WTC11 (cell line): ENCODE data around the gene ADAMTS19. TPM values are rescaled to one million over a fixed set of nuclear protein-coding genes. Genes with fewer than 3 reads are reported as not detected.
"Not testable (repeated sequence)": the region's sequence is repeated elsewhere in the genome, so short reads cannot be mapped to it uniquely, and the experiment has no call there.

Source experiments
- ATAC-seq: fragments of 200-7000 bp; cut with Tn5 transposase; 2 replicates; pipeline ENCODE4 v1.10.0; 2021; ENCODE audit warnings: mild to moderate bottlenecking, moderate library complexity
- CTCF ChIA-PET: fragments of 300-600 bp; sonication (Branson Sonifier 250); formaldehyde crosslinking; loops from one replicate; lab custom pipeline; 2021; ENCODE audit warnings: antibody characterized with exemption; lab: Charles Lee
- POLR2A ChIA-PET: fragments of 350-600 bp; sonication (Branson Sonifier 250); formaldehyde crosslinking; loops from one replicate; lab custom pipeline; 2021; ENCODE audit warnings: antibody characterized with exemption; lab: Charles Lee
- DNase-seq: peaks from one replicate; pipeline ENCODE4 v3.0.0; 2021; ENCODE audit warnings: low spot score
- H3K27ac Mint-ChIP-seq: 2 replicates; pipeline ENCODE4 v1.8.0; 2021; ENCODE audit warnings: mixed read lengths
- H3K27me3 Mint-ChIP-seq: 2 replicates; pipeline ENCODE4 v1.8.0; 2021; ENCODE audit warnings: low read depth, mild to moderate bottlenecking, moderate library complexity, mixed read lengths
- H3K36me3 Mint-ChIP-seq: 2 replicates; pipeline ENCODE4 v1.8.0; 2021; ENCODE audit warnings: mixed read lengths
- H3K4me1 Mint-ChIP-seq: 2 replicates; pipeline ENCODE4 v1.8.0; 2022; ENCODE audit warnings: mixed read lengths
- H3K4me3 Mint-ChIP-seq: 2 replicates; pipeline ENCODE4 v1.8.0; 2021; ENCODE audit warnings: mild to moderate bottlenecking, moderate library complexity, mixed read lengths
- H3K9me3 Mint-ChIP-seq: 2 replicates; pipeline ENCODE4 v1.8.0; 2021; ENCODE audit warnings: mixed read lengths
- MYBL2 ChIP-seq: sonication (generic); formaldehyde crosslinking; IDR thresholded peaks from 2 replicates; pipeline ENCODE4 v1.8.1; 2023; ENCODE audit warnings: mild to moderate bottlenecking, moderate library complexity, missing genetic modification reagents
- SP1 ChIP-seq: sonication (generic); formaldehyde crosslinking; conservative IDR thresholded peaks from 2 replicates; pipeline ENCODE4 v1.8.1; 2022; ENCODE audit warnings: missing genetic modification reagents
- ZNF219 ChIP-seq: sonication (generic); formaldehyde crosslinking; IDR thresholded peaks from 2 replicates; pipeline ENCODE4 v1.8.0; 2023; ENCODE audit warnings: missing genetic modification reagents, mild to moderate bottlenecking, borderline replicate concordance
- ZNF396 ChIP-seq: fragments of 250-450 bp; sonication (Bioruptor Pico); IDR thresholded peaks from 2 replicates; pipeline ENCODE4 v1.8.0; 2021; ENCODE audit warnings: mild to moderate bottlenecking, moderate library complexity, borderline replicate concordance
- total RNA-seq: library from RNA; stranded (reverse); gene quantifications from 3 replicates; pipeline ENCODE4 v1.2.3, GENCODE V29; 2021
- TF ChIP-seq, protein P1 (sequence below): sonication (generic); formaldehyde crosslinking; IDR thresholded peaks from 2 replicates; pipeline ENCODE4 v1.8.1; 2023; ENCODE audit warnings: mild to moderate bottlenecking, missing genetic modification reagents, borderline replicate concordance
- TF ChIP-seq, protein P2 (sequence below): sonication (generic); formaldehyde crosslinking; IDR thresholded peaks from 2 replicates; pipeline ENCODE4 v1.8.0; 2022; ENCODE audit warnings: missing genetic modification reagents
- TF ChIP-seq, protein P3 (sequence below): sonication (generic); formaldehyde crosslinking; IDR thresholded peaks from 2 replicates; pipeline ENCODE4 v1.8.1; 2022; ENCODE audit warnings: missing genetic modification reagents, borderline replicate concordance
- TF ChIP-seq, protein P4 (sequence below): sonication (generic); formaldehyde crosslinking; IDR thresholded peaks from 2 replicates; pipeline ENCODE4 v1.8.1; 2022; ENCODE audit warnings: mild to moderate bottlenecking, missing genetic modification reagents, moderate library complexity, borderline replicate concordance
- TF ChIP-seq, protein P5 (sequence below): fragments of 250-450 bp; sonication (Bioruptor Pico); IDR thresholded peaks from 2 replicates; pipeline ENCODE4 v2.1.2; 2022; ENCODE audit warnings: mild to moderate bottlenecking, moderate library complexity

The ADAMTS19 gene
- total RNA-seq, 1 experiment from 2014 or later, result 28.0 TPM

DNA sequence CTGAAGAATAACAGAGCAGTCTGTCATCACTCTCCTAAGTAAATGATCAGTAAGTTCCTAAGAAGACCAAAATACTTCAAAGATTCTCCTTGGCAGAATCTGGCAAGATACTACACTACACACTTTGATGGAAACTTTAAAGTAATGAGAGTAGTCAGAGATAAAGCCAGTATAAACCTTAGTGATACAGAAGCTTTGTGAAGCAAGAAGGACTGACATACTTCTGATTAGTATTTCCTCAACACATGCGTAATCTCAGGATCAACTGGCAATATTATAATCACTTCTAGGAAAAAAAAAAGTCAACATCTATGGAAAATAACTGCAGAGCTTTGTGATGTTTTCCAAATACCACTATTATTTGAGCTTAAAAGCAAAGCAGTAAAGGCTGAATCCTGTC is 34.0 kb upstream of the ADAMTS19 start (continued):
- TF ChIP-seq, protein P1, sequence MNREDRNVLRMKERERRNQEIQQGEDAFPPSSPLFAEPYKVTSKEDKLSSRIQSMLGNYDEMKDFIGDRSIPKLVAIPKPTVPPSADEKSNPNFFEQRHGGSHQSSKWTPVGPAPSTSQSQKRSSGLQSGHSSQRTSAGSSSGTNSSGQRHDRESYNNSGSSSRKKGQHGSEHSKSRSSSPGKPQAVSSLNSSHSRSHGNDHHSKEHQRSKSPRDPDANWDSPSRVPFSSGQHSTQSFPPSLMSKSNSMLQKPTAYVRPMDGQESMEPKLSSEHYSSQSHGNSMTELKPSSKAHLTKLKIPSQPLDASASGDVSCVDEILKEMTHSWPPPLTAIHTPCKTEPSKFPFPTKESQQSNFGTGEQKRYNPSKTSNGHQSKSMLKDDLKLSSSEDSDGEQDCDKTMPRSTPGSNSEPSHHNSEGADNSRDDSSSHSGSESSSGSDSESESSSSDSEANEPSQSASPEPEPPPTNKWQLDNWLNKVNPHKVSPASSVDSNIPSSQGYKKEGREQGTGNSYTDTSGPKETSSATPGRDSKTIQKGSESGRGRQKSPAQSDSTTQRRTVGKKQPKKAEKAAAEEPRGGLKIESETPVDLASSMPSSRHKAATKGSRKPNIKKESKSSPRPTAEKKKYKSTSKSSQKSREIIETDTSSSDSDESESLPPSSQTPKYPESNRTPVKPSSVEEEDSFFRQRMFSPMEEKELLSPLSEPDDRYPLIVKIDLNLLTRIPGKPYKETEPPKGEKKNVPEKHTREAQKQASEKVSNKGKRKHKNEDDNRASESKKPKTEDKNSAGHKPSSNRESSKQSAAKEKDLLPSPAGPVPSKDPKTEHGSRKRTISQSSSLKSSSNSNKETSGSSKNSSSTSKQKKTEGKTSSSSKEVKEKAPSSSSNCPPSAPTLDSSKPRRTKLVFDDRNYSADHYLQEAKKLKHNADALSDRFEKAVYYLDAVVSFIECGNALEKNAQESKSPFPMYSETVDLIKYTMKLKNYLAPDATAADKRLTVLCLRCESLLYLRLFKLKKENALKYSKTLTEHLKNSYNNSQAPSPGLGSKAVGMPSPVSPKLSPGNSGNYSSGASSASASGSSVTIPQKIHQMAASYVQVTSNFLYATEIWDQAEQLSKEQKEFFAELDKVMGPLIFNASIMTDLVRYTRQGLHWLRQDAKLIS (CRISPR knock-in tag), result no peak
- TF ChIP-seq, protein P2, sequence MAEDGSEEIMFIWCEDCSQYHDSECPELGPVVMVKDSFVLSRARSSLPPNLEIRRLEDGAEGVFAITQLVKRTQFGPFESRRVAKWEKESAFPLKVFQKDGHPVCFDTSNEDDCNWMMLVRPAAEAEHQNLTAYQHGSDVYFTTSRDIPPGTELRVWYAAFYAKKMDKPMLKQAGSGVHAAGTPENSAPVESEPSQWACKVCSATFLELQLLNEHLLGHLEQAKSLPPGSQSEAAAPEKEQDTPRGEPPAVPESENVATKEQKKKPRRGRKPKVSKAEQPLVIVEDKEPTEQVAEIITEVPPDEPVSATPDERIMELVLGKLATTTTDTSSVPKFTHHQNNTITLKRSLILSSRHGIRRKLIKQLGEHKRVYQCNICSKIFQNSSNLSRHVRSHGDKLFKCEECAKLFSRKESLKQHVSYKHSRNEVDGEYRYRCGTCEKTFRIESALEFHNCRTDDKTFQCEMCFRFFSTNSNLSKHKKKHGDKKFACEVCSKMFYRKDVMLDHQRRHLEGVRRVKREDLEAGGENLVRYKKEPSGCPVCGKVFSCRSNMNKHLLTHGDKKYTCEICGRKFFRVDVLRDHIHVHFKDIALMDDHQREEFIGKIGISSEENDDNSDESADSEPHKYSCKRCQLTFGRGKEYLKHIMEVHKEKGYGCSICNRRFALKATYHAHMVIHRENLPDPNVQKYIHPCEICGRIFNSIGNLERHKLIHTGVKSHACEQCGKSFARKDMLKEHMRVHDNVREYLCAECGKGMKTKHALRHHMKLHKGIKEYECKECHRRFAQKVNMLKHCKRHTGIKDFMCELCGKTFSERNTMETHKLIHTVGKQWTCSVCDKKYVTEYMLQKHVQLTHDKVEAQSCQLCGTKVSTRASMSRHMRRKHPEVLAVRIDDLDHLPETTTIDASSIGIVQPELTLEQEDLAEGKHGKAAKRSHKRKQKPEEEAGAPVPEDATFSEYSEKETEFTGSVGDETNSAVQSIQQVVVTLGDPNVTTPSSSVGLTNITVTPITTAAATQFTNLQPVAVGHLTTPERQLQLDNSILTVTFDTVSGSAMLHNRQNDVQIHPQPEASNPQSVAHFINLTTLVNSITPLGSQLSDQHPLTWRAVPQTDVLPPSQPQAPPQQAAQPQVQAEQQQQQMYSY (CRISPR knock-in tag), result no peak

DNA sequence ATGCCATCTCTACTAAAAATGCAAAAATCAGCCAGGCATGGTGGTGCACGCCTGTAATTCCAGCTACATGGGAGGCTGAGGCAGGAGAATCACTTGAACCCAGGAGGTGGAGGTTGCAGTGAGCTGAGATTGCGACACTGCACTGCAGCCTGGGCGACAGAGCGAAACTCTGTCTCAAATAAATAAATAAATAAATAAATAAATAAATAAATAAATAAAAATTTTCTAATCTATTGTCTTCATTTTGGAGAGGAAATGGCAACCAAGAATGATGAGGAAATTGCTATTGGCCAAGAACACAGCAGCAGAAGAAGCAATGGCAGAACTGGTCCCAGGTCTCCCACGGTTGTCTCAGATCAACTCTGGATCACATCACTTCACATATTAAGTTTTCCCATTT is 31.5 kb upstream of the ADAMTS19 start:
- ATAC-seq, H3K27ac Mint-ChIP-seq, H3K36me3 Mint-ChIP-seq, H3K27me3 Mint-ChIP-seq, H3K4me1 Mint-ChIP-seq, H3K4me3 Mint-ChIP-seq, POLR2A ChIA-PET, H3K9me3 Mint-ChIP-seq, CTCF ChIA-PET, DNase-seq: not testable (repeated sequence)

DNA sequence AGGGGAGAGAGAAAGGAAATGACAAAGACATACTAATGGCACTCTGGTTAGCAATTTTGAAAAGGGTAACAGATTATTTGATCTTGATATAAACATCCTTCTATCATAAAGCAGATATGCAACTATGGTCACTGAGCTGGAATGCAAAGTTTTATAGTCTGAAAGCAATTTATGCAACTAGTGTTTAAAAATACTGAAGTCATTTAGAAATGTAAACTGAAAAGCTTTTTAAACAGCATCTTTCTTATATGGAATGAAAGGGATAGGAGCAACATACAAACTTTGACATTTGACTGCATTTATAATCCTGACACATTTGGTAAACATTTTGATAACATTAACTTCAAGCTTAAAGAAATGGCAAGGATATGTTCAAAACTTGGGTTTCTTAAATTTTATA is 28.7 kb upstream of the ADAMTS19 start:
- H3K36me3 Mint-ChIP-seq, result no peaks in the 10 kb centered on the region
- CTCF ChIA-PET, result no interaction called here
- H3K27me3 Mint-ChIP-seq, result no peaks in the 10 kb centered on the region
- DNase-seq (no peak), ATAC-seq (no peak)
- POLR2A ChIA-PET, result no interaction called here
- no peak for TF ChIP-seq ZNF396 (CRISPR knock-in tag)
- no peak for TF ChIP-seq MYBL2 (CRISPR knock-in tag)
- TF ChIP-seq, protein P3, sequence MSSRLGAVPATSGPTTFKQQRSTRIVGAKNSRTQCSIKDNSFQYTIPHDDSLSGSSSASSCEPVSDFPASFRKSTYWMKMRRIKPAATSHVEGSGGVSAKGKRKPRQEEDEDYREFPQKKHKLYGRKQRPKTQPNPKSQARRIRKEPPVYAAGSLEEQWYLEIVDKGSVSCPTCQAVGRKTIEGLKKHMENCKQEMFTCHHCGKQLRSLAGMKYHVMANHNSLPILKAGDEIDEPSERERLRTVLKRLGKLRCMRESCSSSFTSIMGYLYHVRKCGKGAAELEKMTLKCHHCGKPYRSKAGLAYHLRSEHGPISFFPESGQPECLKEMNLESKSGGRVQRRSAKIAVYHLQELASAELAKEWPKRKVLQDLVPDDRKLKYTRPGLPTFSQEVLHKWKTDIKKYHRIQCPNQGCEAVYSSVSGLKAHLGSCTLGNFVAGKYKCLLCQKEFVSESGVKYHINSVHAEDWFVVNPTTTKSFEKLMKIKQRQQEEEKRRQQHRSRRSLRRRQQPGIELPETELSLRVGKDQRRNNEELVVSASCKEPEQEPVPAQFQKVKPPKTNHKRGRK (CRISPR knock-in tag), result no peak
- TF ChIP-seq, protein P4, sequence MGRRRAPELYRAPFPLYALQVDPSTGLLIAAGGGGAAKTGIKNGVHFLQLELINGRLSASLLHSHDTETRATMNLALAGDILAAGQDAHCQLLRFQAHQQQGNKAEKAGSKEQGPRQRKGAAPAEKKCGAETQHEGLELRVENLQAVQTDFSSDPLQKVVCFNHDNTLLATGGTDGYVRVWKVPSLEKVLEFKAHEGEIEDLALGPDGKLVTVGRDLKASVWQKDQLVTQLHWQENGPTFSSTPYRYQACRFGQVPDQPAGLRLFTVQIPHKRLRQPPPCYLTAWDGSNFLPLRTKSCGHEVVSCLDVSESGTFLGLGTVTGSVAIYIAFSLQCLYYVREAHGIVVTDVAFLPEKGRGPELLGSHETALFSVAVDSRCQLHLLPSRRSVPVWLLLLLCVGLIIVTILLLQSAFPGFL (CRISPR knock-in tag), result no peak
- TF ChIP-seq SP1 (CRISPR knock-in tag), result no peak
- TF ChIP-seq ZNF219 (CRISPR knock-in tag), result no peak
- TF ChIP-seq, protein P5, sequence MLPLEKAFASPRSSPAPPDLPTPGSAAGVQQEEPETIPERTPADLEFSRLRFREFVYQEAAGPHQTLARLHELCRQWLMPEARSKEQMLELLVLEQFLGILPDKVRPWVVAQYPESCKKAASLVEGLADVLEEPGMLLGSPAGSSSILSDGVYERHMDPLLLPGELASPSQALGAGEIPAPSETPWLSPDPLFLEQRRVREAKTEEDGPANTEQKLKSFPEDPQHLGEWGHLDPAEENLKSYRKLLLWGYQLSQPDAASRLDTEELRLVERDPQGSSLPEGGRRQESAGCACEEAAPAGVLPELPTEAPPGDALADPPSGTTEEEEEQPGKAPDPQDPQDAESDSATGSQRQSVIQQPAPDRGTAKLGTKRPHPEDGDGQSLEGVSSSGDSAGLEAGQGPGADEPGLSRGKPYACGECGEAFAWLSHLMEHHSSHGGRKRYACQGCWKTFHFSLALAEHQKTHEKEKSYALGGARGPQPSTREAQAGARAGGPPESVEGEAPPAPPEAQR, result no peak
- H3K4me1 Mint-ChIP-seq, result no peaks in the 10 kb centered on the region
- H3K27ac Mint-ChIP-seq, result no peak overlapping the region
- no peaks in the 10 kb centered on the region for H3K9me3 Mint-ChIP-seq
- no peak overlapping the region for H3K4me3 Mint-ChIP-seq
